Measurements from ENCODE around the gene ZNF284. TPM values are rescaled to one million over a fixed set of nuclear protein-coding genes. Genes with fewer than 3 reads are reported as not detected.

Gene ZNF284
- total RNA-seq (2022; extraction: Qiagen RNA extraction; ENCODE audit: low read depth): 0.38 to 0.61 TPM (median 0.42 TPM) in 5 replicates

DNA sequence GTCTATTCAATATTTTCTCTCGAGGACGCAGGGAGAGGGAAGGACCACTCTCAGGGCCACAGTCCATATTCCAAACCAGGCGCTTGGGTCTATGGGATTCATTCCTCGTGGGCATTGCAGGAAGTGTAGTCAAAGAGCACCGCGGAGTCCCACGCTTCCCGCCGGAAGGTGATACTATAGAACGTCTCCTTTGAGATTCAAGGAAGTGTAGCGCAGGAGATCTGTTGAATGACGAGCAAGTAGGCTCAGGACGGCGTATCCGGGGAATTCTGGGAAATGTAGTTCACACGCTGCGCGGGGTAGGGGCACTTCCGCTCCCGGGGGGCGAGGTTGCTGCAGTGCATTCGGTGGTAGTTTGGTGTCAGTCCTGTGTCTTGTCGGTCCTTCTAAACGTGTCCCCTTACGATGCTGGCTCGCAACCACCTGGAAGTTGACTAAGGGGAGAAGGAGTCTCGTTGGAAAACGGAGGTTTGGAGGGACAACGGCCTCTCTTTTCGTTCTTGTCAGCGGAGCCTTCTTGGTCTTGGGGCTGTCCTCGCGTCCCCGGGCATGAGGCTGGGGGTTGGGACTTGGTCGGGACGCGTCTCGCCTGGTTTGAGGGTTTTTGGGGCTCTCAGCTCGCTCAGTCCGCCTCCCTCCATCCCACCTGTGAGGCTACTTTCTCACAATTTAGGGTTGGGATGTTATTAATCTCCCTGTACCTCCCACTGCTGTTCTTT, at the start of gene ZNF284:
TSS of gene ZNF284 (plus strand) at position 336 of the 719 bp plus-strand sequence. CDS start 4,231 bp downstream, outside the sequence.

DNA sequence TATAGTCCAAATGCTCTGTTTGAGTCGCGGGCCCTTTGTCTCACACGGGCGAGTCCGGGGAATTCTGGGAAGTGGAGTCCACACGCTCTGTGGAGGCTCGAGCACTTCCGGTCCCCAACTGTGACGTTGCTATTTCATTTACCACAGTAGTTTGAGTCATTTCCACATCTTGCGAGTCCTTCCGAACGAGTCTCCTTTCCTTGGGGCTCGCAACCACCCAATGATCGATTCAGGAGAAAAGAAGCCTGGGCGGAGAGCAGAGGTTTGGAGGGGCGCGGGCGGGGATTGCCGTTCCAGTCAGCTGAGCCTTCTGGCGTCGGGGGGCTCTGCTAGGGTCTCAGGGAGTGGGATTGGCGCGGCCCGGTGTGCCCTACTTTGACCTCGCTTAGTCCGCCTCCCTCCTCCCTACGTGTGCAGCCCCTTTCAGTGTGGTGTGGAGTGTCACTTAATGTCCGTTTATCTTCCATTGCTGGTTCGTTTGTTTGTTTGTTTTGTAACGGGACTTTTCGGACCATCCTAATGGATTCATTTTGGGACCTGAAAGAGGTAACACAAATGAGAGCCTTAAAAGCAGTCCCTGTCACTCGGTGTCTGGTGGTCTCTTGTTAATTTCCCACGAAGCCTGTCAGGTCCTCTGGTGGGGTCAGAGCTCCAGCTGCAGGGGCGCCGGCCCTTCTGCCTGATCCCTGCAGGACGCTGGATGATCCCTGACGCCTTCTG, 46.6 kb upstream of the ZNF284 start, which contains the start of gene ZNF222:
TSS of gene ZNF222 (plus strand) at position 163 of the 720 bp plus-strand sequence. CDS start at position 221, 58 bp downstream.

GRCh38 chr19:44051650-44052402, 20.1 kb upstream of the ZNF284 start, which contains the start of gene ZNF223:
Gene ZNF223, plus strand, starts transcription at chr19:44052036. Its CDS starts 3,141 bp downstream, at chr19:44055177.

DNA sequence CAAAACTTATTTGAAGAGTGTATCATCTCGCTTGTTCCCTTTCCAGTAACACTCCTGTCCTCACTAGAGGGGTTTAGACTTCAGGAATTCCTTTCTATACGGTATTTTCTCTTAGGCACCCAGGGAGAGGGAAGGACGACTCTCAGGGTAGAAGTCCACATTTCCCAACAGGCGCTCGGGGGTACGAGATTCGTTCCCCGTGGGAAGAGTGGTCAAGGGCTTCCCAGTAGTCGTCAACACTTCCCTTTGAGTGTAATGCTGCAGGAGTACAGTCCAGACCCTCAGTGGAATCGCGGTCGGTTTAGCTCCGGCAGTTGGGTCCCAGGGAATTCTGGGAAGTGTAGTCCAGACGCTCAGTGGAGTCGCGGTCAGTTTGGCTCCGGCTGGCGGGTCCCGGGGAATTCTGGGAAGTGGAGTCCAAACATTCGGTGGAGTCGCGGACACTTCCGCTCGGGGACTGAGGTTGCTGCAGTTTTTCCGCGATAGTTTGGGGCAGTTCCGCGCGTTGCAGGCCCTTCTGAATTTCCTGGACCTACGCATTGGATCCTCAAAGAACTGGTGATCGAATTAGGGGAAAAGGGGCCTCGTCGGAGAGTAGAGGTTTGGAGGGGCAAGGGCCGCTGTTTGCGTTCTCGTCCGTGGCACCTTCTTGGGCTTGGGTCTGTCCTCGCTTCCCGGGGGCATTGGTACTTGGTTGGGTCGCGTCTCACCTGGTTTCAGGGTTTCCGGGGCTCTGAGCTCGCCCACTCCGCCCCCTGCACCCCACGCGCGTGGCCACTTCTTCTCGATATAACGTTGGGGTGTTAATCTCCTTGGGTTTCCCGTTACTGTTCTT, 22.2 kb downstream of the ZNF284 start, which contains the start of gene ZNF224:
TSS of gene ZNF224 (plus strand) at position 431 of the 835 bp plus-strand sequence. CDS start 3,513 bp downstream, outside the sequence.

DNA sequence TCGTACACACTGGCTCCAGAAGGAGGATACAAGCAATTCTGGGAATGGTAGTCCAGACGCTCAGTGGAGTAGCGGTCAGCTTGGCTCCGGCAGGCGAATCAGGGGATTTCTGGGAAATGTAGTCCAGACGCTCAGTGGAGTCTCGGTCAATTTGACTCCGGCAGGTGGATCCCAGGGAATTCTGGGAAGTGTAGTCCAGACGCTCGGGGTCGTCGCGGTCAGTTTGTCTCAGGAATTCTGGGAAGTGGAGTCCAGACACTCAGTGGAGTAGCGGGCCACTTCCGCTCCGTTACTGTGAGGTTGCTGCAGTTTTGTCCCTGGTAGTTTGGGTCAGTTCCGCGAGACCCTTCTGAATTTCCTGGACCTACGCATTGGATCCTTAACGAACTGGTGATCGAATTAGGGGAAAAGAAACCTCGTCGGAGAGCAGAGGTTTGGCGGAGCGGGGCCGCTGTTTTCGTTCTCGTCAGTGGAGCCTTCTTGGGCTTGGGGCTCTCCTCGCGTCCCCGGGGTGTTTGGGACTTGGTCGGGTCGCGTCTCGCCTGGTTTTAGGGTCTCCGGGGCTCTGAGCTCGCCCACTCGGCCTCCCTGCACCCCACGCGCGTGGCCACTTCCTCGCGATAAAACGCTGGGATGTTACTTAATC, 41.3 kb downstream of the ZNF284 start, which contains the start of gene ZNF225:
TSS of gene ZNF225 (plus strand) at position 262 of the 646 bp plus-strand sequence. CDS start 2,429 bp downstream, outside the sequence.

Other genes starting within 250 kb of the ZNF284 start
- gene ZNF283, start 244.8 kb upstream of the ZNF284 start, total RNA-seq (2022; extraction: Qiagen RNA extraction; ENCODE audit: low read depth): 3.3 to 5.5 TPM (median 4.7 TPM) in 5 replicates
- gene ZNF404, start 188.2 kb upstream of the ZNF284 start, total RNA-seq (2022; extraction: Qiagen RNA extraction; ENCODE audit: low read depth): 0.15 to 0.30 TPM (median 0.18 TPM) in 5 replicates
- gene ZNF45, start 136.9 kb upstream of the ZNF284 start, total RNA-seq (2022; extraction: Qiagen RNA extraction; ENCODE audit: low read depth): 7.5 to 11.8 TPM (median 10.4 TPM) in 5 replicates
- 0.35 to 0.85 TPM (median 0.70 TPM) in 5 replicates for gene ZNF221, start 120.9 kb upstream of the ZNF284 start, total RNA-seq (2022; extraction: Qiagen RNA extraction; ENCODE audit: low read depth)
- 2.6 to 3.2 TPM (median 2.9 TPM) in 5 replicates for gene ZNF155, start 88.0 kb upstream of the ZNF284 start, total RNA-seq (2022; extraction: Qiagen RNA extraction; ENCODE audit: low read depth)
- gene ZNF230, start 69.2 kb upstream of the ZNF284 start, total RNA-seq (2022; extraction: Qiagen RNA extraction; ENCODE audit: low read depth): 2.1 to 3.6 TPM (median 3.0 TPM) in 5 replicates
- gene ZNF222, start 46.8 kb upstream of the ZNF284 start, total RNA-seq (2022; extraction: Qiagen RNA extraction; ENCODE audit: low read depth): 3.3 to 4.1 TPM (median 3.6 TPM) in 5 replicates
- 1.5 to 4.0 TPM (median 2.6 TPM) in 5 replicates for gene ZNF223, start 20.1 kb upstream of the ZNF284 start, total RNA-seq (2022; extraction: Qiagen RNA extraction; ENCODE audit: low read depth)
- gene ZNF224, start 22.2 kb downstream of the ZNF284 start, total RNA-seq (2022; extraction: Qiagen RNA extraction; ENCODE audit: low read depth): 6.4 to 12.1 TPM (median 10.1 TPM) in 5 replicates
- 2.0 to 4.0 TPM (median 3.0 TPM) in 5 replicates for gene ZNF225, start 41.2 kb downstream of the ZNF284 start, total RNA-seq (2022; extraction: Qiagen RNA extraction; ENCODE audit: low read depth)
- 2.1 to 3.0 TPM (median 2.3 TPM) in 5 replicates for gene ZNF234, start 69.4 kb downstream of the ZNF284 start, total RNA-seq (2022; extraction: Qiagen RNA extraction; ENCODE audit: low read depth)
- gene ZNF226, start 92.9 kb downstream of the ZNF284 start, total RNA-seq (2022; extraction: Qiagen RNA extraction; ENCODE audit: low read depth): 18.8 to 23.0 TPM (median 21.0 TPM) in 5 replicates
- gene ZNF227, start 140.4 kb downstream of the ZNF284 start, total RNA-seq (2022; extraction: Qiagen RNA extraction; ENCODE audit: low read depth): 9.7 to 14.0 TPM (median 10.1 TPM) in 5 replicates
- 0.39 to 0.61 TPM (median 0.47 TPM) in 5 replicates for gene ZNF233, start 187.7 kb downstream of the ZNF284 start, total RNA-seq (2022; extraction: Qiagen RNA extraction; ENCODE audit: low read depth)
- 2.0 to 3.5 TPM (median 3.3 TPM) in 5 replicates for gene ZNF235, start 232.9 kb downstream of the ZNF284 start, total RNA-seq (2022; extraction: Qiagen RNA extraction; ENCODE audit: low read depth)